Esophagus muscularis mucosa (tissue), 4 donors: ENCODE measurements around the gene FZD10.

Experiments used
- EP300 ChIP-seq: sonication (generic); formaldehyde crosslinking; IDR thresholded peaks from one replicate; pipeline ENCODE4 v1.6.1; 2017; ENCODE audit warnings: antibody characterized with exemption
- POLR2A ChIP-seq: fragments of 450-650 bp; IDR thresholded peaks from one replicate; pipeline ENCODE4 v1.6.1; 2017; ENCODE audit warnings: antibody characterized with exemption, moderate library complexity, mild to moderate bottlenecking, low read depth
- POLR2AphosphoS5 ChIP-seq, 2 donors: sonication (generic); formaldehyde crosslinking; IDR thresholded peaks; one replicate each; pipeline ENCODE4 v1.6.1; 2017; ENCODE audit warnings: antibody characterized with exemption in 2 of 2
- TF ChIP-seq, protein P1 (sequence below), 3 experiments: fragments of 200-600 bp in 2 of 3; fragments of 450-650 bp in 1 of 3; sonication (generic) in 2 of 3; IDR thresholded peaks; one replicate each; pipeline ENCODE4 v1.5.1; 2017 to 2019; ENCODE audit warnings: antibody characterized with exemption in 3 of 3, mild to moderate bottlenecking in 2 of 3, moderate library complexity in 1 of 3

GRCh38 chr12:130138478-130138877 lies 23.8 kb upstream of the FZD10 start:
- TF ChIP-seq, protein P1, sequence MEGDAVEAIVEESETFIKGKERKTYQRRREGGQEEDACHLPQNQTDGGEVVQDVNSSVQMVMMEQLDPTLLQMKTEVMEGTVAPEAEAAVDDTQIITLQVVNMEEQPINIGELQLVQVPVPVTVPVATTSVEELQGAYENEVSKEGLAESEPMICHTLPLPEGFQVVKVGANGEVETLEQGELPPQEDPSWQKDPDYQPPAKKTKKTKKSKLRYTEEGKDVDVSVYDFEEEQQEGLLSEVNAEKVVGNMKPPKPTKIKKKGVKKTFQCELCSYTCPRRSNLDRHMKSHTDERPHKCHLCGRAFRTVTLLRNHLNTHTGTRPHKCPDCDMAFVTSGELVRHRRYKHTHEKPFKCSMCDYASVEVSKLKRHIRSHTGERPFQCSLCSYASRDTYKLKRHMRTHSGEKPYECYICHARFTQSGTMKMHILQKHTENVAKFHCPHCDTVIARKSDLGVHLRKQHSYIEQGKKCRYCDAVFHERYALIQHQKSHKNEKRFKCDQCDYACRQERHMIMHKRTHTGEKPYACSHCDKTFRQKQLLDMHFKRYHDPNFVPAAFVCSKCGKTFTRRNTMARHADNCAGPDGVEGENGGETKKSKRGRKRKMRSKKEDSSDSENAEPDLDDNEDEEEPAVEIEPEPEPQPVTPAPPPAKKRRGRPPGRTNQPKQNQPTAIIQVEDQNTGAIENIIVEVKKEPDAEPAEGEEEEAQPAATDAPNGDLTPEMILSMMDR (IDR thresholded peaks at IDR 0.05) = no peak
- TF ChIP-seq POLR2AphosphoS5 (IDR thresholded peaks at IDR 0.05) = no peak
- no peak for TF ChIP-seq POLR2A
- TF ChIP-seq EP300 = no peak
